Dermis microvascular lymphatic vessel endothelial cell (primary cell): ENCODE results near the gene VPREB3. TPM values are rescaled to one million over a fixed set of nuclear protein-coding genes. Genes with fewer than 3 reads are reported as not detected.

Experiments
- DNase-seq, 2 donors: peaks; one replicate each; pipeline versions ENCODE4 v3.0.0 to v3.0.0-alpha.2; 2010; ENCODE audit warnings: low read depth in 2 of 2
- total RNA-seq: library from RNA; depleted of rRNA; stranded (reverse); fragments of >200 nt; gene quantifications from 2 replicates; pipeline ENCODE4 v1.2.1, GENCODE V29; 2014

VPREB3 gene
- total RNA-seq, 1 donor from 2014 or later = not detected

GRCh38 chr22:23782703-23783102, 28.5 kb upstream of the VPREB3 start:
- no peak for DNase-seq

- DNase-seq = no peak
These were observed 28.0 kb upstream of the VPREB3 start for GRCh38 chr22:23782252-23782651.

- no peak for DNase-seq
These were observed 27.4 kb upstream of the VPREB3 start for GRCh38 chr22:23781511-23782183.

- no peak for DNase-seq
These were observed 26.8 kb upstream of the VPREB3 start for GRCh38 chr22:23781065-23781464.

- DNase-seq = no peak
These were observed 26.0 kb upstream of the VPREB3 start for GRCh38 chr22:23780146-23780748.

GRCh38 chr22:23779731-23780130, 25.5 kb upstream of the VPREB3 start:
- DNase-seq = no peak

GRCh38 chr22:23779083-23779482, 24.9 kb upstream of the VPREB3 start:
- no peak for DNase-seq

GRCh38 chr22:23778577-23778900, 24.3 kb upstream of the VPREB3 start:
- no peak for DNase-seq

GRCh38 chr22:23777776-23778576, 23.8 kb upstream of the VPREB3 start:
- no peak for DNase-seq

- DNase-seq = no peak
These were observed 21.7 kb upstream of the VPREB3 start for GRCh38 chr22:23775779-23776375.

- DNase-seq = no peak
These were observed 20.8 kb upstream of the VPREB3 start for GRCh38 chr22:23774922-23775436.

GRCh38 chr22:23774114-23774921, 20.1 kb upstream of the VPREB3 start:
- DNase-seq = no peak

- no peak for DNase-seq
These were observed 19.4 kb upstream of the VPREB3 start for GRCh38 chr22:23773483-23774113.

GRCh38 chr22:23772649-23773473, 18.6 kb upstream of the VPREB3 start, which contains the start of gene MMP11:
TSS of gene MMP11 (plus strand) at chr22:23772849. CDS start at chr22:23772871, 22 bp downstream.
- DNase-seq = peak in 1 of 2 donors; percentile 49

- DNase-seq = no peak
These were observed 18.1 kb upstream of the VPREB3 start for GRCh38 chr22:23772315-23772648.

- no peak for DNase-seq
These were observed 15.2 kb upstream of the VPREB3 start for GRCh38 chr22:23769321-23769965.

GRCh38 chr22:23767673-23768548, 13.7 kb upstream of the VPREB3 start, which contains the start of gene CHCHD10:
TSS of gene CHCHD10 (minus strand) at chr22:23767972. CDS start at chr22:23767874, 98 bp downstream.
- DNase-seq = peak; percentile 66 to 84

GRCh38 chr22:23767303-23767672, 13.1 kb upstream of the VPREB3 start:
- DNase-seq = no peak
